HEK293 (cell line): ENCODE measurements around the gene PKM.

Source experiments
- CTCF ChIP-seq: fragments of 450-650 bp; formaldehyde crosslinking; IDR thresholded peaks from 2 replicates; pipeline ENCODE4 v1.5.1; 2016; ENCODE audit warnings: missing biosample characterization, missing genetic modification characterization
- EGR2 ChIP-seq: fragments of 450-650 bp; formaldehyde crosslinking; IDR thresholded peaks from 2 replicates; pipeline ENCODE4 v1.5.1; 2016; ENCODE audit warnings: low read depth, missing biosample characterization, missing genetic modification characterization
- GLIS2 ChIP-seq: fragments of 450-650 bp; formaldehyde crosslinking; IDR thresholded peaks from 2 replicates; pipeline ENCODE4 v1.5.1; 2016; ENCODE audit warnings: missing biosample characterization, missing genetic modification characterization
- KLF17 ChIP-seq: fragments of 450-650 bp; formaldehyde crosslinking; IDR thresholded peaks from 2 replicates; pipeline ENCODE4 v1.5.1; 2016; ENCODE audit warnings: missing biosample characterization, missing genetic modification characterization
- MEIS1 ChIP-seq: sonication (generic); formaldehyde crosslinking; IDR thresholded peaks from 2 replicates; pipeline ENCODE4 v1.8.1; 2022; ENCODE audit warnings: missing genetic modification reagents, mild to moderate bottlenecking, borderline replicate concordance
- MYNN ChIP-seq: fragments of 450-650 bp; formaldehyde crosslinking; IDR thresholded peaks from 2 replicates; pipeline ENCODE4 v1.5.1; 2016; ENCODE audit warnings: missing biosample characterization, missing genetic modification characterization, borderline replicate concordance
- MZF1 ChIP-seq: fragments of 450-650 bp; formaldehyde crosslinking; IDR thresholded peaks from 2 replicates; pipeline ENCODE4 v1.5.1; 2017; ENCODE audit warnings: missing biosample characterization, missing genetic modification characterization, borderline replicate concordance
- PRDM2 ChIP-seq: fragments of 450-650 bp; formaldehyde crosslinking; IDR thresholded peaks from 2 replicates; pipeline ENCODE4 v1.5.1; 2016; ENCODE audit warnings: missing biosample characterization, missing genetic modification characterization, borderline replicate concordance
- TSHZ1 ChIP-seq: fragments of 450-650 bp; formaldehyde crosslinking; IDR thresholded peaks from 2 replicates; pipeline ENCODE4 v1.5.1; 2016; ENCODE audit warnings: missing biosample characterization, missing genetic modification characterization, borderline replicate concordance
- ZBTB10 ChIP-seq: fragments of 450-650 bp; formaldehyde crosslinking; IDR thresholded peaks from 2 replicates; pipeline ENCODE4 v1.5.1; 2016; ENCODE audit warnings: missing biosample characterization, missing genetic modification characterization
- ZFP69B ChIP-seq: fragments of 450-650 bp; formaldehyde crosslinking; IDR thresholded peaks from 2 replicates; pipeline ENCODE4 v1.5.1; 2016; ENCODE audit warnings: missing biosample characterization, missing genetic modification characterization
- ZNF146 ChIP-seq: fragments of 450-650 bp; formaldehyde crosslinking; IDR thresholded peaks from 2 replicates; pipeline ENCODE4 v1.5.1; 2016; ENCODE audit warnings: missing biosample characterization, missing genetic modification characterization
- ZNF155 ChIP-seq: fragments of 450-650 bp; formaldehyde crosslinking; IDR thresholded peaks from 2 replicates; pipeline ENCODE4 v1.5.1; 2016; ENCODE audit warnings: missing biosample characterization, missing genetic modification characterization
- ZNF18 ChIP-seq: fragments of 450-650 bp; formaldehyde crosslinking; IDR thresholded peaks from 2 replicates; pipeline ENCODE4 v1.5.1; 2016; ENCODE audit warnings: missing biosample characterization, missing genetic modification characterization
- ZNF239 ChIP-seq: fragments of 450-650 bp; formaldehyde crosslinking; IDR thresholded peaks from 2 replicates; pipeline ENCODE4 v1.5.1; 2016; ENCODE audit warnings: missing biosample characterization, missing genetic modification characterization
- ZNF292 ChIP-seq: fragments of 450-650 bp; formaldehyde crosslinking; IDR thresholded peaks from 2 replicates; pipeline ENCODE4 v1.5.1; 2016; ENCODE audit warnings: low read depth, missing biosample characterization, missing genetic modification characterization, borderline replicate concordance
- ZNF513 ChIP-seq: fragments of 450-650 bp; IDR thresholded peaks from 2 replicates; pipeline ENCODE4 v1.5.1; 2018; ENCODE audit warnings: missing biosample characterization, missing genetic modification characterization
- ZNF558 ChIP-seq: fragments of 450-650 bp; formaldehyde crosslinking; IDR thresholded peaks from 2 replicates; pipeline ENCODE4 v1.5.1; 2016; ENCODE audit warnings: missing biosample characterization, missing genetic modification characterization
- ZNF792 ChIP-seq: fragments of 450-650 bp; formaldehyde crosslinking; IDR thresholded peaks from 2 replicates; pipeline ENCODE4 v1.5.1; 2016; ENCODE audit warnings: missing biosample characterization, missing genetic modification characterization
- ZNF843 ChIP-seq: fragments of 450-650 bp; formaldehyde crosslinking; IDR thresholded peaks from 2 replicates; pipeline ENCODE4 v1.5.1; 2016; ENCODE audit warnings: missing biosample characterization, missing genetic modification characterization
- ZSCAN23 ChIP-seq: fragments of 450-650 bp; formaldehyde crosslinking; IDR thresholded peaks from 2 replicates; pipeline ENCODE4 v1.5.1; 2016; ENCODE audit warnings: missing biosample characterization, missing genetic modification characterization
- ZSCAN30 ChIP-seq: fragments of 450-650 bp; IDR thresholded peaks from 2 replicates; pipeline ENCODE4 v1.5.1; 2018; ENCODE audit warnings: missing biosample characterization, mild to moderate bottlenecking, missing genetic modification characterization, moderate library complexity

PKM gene

GRCh38 chr15:72229947-72230196 is 1.1 kb downstream of the PKM start (continued):
- TF ChIP-seq TSHZ1 (tag by site-specific recombination) (no peak), ZFP69B (tag by site-specific recombination) (peak; percentile 71; the same call in 1 of the 2 replicates), MYNN (tag by site-specific recombination) (peak; percentile 51; the same call in 1 of the 2 replicates), ZNF155 (tag by site-specific recombination) (no peak), MEIS1 (CRISPR knock-in tag) (no peak), ZBTB10 (tag by site-specific recombination) (no peak), ZNF239 (peak; percentile 24; the same call in 1 of the 2 replicates), ZNF843 (no peak), PRDM2 (tag by site-specific recombination) (peak; percentile 69; the same call in 1 of the 2 replicates), ZNF18 (tag by site-specific recombination) (no peak), CTCF (tag by site-specific recombination) (0 out of 2 replicates have a peak, but pooled peaks have one; percentile 44), ZSCAN30 (tag by site-specific recombination) (no peak), ZNF558 (no peak), ZNF513 (tag by site-specific recombination) (no peak; the same call in 1 of the 2 replicates), GLIS2 (tag by site-specific recombination) (no peak), ZSCAN23 (tag by site-specific recombination) (no peak), KLF17 (tag by site-specific recombination) (peak; percentile 16; the same call in 1 of the 2 replicates), ZNF292 (tag by site-specific recombination) (no peak), MZF1 (tag by site-specific recombination) (no peak), EGR2 (tag by site-specific recombination) (no peak), ZNF792 (tag by site-specific recombination) (no peak), ZNF146 (no peak; the same call in 1 of the 2 replicates)
